GM18507 (cell line): Measurements from ENCODE around the gene ZNF3.
A peak's percentile ranks its signal among the peaks of the same experiment; 100 is the strongest.
"Not testable (repeated sequence)": the region's sequence is repeated elsewhere in the genome, so short reads cannot be mapped to it uniquely, and the experiment has no call there.

Experiments
- DNase-seq: peaks from one replicate; pipeline ENCODE4 v3.0.0; 2011; ENCODE audit warnings: low read depth; ENCODE audit not compliant: insufficient read length; ENCODE audit errors: extremely low spot score
- FAIRE-seq: peaks from 2 replicates; lab custom pipeline; 2011; peaks lifted over from hg19 to GRCh38; lab: Jason Lieb, UNC

The ZNF3 gene

DNA sequence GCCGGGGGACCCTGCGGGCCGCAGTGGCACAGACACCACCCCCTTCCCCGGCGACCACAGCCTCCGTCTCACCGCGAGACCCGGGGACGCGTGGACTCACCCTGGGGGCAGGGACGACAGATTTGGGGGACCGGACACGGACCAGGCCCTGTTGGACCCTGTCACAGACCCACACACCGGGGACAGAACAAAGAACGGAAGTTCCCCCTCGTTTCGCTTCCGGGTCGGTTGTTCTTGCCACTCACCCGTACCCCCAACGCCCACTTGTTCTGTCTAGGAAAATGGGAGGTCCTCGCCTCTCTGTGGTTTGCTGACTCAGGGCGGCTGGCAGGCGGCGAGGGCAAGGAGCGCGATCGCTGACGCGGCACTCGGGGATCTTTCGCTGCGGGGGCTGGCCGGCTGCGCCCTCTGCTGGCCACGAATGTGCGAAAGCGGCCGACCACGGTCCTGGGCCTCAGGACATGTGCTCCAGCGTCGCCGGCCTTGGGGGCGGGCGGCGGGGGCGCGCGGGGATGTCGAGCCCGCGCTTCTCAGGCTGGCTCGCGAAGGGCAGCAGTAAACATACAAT, at the start of gene ZNF3:
TSS of gene ZNF3 (minus strand) at position 189 of the 568 bp plus-strand sequence. CDS start 4,366 bp downstream, outside the sequence.
- DNase-seq (peak; percentile 85), FAIRE-seq (peak; percentile 99)

DNA sequence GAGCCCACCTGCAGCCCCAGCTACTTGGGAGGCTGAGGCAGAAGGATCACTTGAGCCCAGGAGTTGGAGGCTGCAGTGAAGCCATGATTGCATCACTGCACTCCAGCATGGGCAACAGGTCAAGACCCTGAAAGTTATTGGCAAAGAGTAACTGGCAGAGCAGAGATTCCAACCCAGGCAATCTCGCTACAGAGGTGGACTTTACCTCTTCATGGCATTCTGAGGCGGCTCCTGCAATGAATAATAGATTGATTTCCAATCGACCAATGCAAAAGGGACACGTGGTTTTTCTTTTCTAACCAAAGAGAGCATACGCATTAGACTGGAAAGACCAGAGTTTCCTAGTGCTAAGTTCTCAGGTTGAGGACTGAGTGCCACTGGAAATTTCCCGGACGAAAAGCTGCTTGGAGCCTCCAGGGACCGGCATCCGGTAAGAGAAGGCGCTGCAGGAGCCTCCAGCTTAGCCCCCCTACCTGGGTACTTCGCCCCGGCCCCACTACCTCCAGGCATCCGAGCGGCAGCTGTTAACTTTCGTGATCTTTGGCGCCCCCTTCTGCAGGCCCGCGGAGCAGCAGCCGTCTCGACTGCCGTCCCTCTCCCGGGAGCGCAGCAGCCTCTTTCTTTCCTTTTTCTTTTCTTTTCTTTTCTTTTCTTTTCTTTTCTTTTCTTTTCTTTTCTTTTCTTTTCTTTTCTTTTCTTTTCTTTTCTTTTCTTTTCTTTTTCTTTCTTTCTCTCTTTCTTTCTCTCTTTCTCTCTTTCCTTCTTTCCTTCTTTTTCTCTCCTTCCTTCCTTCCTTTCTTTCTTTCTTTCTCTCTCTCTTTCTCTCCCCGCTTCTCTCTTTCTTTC, 49.3 kb upstream of the ZNF3 start:
- DNase-seq (no peak), FAIRE-seq (peak; percentile 45)

DNA sequence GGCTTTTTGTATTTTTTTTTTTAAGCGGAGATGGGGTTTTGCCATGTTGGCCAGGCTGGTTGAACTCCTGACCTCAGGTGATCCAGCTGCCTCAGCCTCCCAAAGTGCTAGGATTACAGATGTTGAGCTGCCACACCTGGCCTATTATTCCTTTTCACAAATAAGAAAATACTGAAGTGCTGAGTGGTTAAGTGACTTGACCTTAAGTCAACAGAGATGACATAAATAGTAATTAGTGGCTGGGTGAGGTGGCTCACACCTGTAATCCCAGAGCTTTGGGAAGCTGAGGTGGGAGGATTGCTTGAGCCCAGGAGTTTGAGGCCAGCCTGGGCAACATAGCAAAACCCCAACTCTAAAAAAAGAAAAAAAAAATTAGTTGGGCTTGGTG, 48.7 kb upstream of the ZNF3 start:
- not testable (repeated sequence) for FAIRE-seq

DNA sequence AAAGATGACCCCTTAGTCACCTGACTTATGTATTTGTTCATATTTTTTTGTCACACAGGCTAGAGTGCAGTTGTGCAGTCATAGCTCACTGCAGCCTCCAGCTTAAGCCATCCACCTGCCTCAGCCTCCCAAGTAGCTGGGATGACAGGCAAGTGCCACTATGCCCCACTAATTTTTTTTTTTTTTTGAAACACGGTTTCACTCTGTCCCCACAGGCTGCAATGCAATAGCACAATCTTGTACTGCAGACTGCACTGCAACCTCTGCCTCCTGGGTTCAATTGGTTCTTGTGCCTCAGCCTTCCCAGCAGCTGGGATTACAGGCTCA, 47.1 kb upstream of the ZNF3 start:
- no peak for FAIRE-seq

More for the DNA sequence above, 48.7 kb upstream of the ZNF3 start:
- not testable (repeated sequence) for DNase-seq

DNA sequence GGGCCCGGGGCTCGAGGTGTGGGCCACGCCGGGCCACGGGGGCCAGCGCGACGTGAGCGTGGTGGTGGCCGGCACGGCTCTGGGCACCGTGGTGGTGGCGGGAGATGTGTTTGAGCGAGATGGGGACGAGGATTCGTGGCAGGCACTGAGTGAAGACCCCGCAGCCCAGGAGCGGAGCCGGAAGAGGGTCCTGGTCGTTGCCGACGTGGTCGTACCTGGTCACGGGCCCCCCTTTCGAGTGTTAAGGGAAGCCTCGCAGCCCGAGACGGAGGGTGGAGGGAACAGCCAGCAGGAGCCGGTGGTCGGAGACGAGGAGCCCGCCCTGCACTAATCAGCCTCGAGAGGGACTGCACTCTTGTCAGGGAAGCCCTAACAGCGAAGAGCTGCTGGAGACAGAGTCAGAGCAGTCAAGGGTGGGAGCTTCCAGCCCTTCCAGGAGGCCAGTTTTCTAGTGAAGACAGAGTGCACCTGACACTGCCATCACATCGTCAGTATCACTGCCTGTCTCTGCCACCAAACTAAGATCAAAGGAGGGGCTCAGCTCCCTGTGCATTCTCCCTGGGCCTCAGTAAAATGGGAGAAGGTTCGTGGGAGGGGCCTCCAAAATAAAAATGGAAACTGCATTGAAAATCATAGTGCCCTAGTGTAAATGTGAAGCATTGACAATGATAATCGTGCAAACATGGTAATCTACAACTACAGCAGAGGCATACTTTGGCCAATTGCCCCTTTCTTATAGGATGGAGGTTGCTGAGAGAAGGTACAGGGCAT, 46.5 kb upstream of the ZNF3 start:
- FAIRE-seq (no peak), DNase-seq (no peak)

More for the DNA sequence above, 47.1 kb upstream of the ZNF3 start:
- DNase-seq, result no peak

DNA sequence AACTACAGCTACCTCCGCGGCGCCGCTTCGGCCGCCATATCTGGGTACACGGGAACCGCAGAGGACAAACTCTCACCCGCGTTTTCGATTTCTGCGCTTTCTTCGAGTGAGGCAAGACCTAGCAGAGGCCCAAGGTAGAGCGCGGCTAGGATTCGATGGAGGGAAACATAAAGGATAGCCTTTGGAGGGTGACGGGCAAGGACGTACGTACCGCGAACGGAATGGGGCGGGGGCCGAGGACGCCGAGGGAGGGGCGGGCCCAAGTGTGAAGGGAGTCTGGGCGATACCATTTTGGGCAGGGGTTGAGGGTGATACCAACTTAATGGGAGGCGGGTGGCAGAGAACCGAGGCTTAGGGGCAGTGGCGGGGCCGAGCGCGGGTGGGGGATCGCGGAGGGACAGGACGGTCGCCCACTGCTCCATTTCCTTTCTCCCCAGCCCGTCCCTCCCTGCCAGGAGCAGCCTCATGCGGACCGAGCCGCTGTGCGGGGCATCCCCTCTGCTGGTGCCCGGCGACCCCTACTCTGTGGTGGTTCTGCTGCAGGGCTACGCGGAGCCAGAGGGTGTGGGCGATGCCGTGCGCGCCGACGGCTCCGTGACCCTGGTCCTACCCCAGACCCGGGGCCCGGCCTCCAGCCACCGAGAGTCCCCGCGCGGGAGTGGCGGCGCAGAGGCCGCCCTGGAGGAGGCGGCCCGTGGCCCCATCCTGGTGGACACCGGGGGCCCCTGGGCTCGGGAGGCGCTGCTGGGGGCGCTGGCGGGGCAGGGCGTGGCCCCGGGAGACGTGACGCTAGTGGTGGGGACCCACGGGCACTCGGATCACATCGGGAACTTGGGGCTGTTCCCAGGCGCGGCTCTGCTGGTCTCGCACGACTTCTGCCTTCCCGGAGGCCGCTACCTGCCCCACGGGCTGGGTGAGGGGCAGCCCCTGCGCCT, 45.7 kb upstream of the ZNF3 start, which contains the start of gene MBLAC1:
TSS of gene MBLAC1 (plus strand) at position 37 of the 935 bp plus-strand sequence. CDS start at position 466, 429 bp downstream.
- peak; percentile 84 for FAIRE-seq
- DNase-seq, result peak; percentile 80

DNA sequence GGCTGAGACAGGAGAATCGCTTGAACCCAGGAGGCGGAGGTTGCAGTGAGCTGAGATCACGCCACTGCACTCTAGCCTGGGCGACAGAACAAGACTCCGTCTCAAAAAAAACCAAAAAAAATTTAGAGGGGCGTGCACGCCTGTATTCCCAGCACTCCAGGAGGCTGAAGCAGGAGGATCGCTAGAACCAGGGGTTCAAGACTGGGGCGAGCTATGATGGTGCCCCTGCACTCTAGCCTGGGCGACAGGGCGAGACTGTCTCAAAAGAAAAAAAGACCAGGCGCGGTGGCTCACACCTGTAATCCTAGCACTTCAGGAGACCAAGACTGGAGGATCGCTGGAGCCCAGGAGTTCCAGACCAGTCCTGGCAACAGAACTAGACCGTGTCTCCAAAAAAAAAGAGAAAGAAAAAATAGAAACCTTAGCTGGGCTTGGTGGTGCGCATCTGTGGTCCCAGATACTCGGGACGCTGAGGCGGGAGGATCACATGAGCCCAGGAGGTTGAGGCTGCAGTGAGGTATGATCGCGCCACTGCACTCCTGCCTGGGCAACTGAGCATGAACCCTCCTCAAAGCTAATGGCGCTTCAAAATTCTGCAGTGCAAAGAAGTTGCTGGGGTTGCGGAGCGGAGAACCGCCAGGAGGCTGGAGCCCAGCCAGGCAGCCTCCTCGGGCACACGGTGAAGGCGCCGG, 44.9 kb upstream of the ZNF3 start:
- DNase-seq, result no peak
- FAIRE-seq, result peak; percentile 38

DNA sequence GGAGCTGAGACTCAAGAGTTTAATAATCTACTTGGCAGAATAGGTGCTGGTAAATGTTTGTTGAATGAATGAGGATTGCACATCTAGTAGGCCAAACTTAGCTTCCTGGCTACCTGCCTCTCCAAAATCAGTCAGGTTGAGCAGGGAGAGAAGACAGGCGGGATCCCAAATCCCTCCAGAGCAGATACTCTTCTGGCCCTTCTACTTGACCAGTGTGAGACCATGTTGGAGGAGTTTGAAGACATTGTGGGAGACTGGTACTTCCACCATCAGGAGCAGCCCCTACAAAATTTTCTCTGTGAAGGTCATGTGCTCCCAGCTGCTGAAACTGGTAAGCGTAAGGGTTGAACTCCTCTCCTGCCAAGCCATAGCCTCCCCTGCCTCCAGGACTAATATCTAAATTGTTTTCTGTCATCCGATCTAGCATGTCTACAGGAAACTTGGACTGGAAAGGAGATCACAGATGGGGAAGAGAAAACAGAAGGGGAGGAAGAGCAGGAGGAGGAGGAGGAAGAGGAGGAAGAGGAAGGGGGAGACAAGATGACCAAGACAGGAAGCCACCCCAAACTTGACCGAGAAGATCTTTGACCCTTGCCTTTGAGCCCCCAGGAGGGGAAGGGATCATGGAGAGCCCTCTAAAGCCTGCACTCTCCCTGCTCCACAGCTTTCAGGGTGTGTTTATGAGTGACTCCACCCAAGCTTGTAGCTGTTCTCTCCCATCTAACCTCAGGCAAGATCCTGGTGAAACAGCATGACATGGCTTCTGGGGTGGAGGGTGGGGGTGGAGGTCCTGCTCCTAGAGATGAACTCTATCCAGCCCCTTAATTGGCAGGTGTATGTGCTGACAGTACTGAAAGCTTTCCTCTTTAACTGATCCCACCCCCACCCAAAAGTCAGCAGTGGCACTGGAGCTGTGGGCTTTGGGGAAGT, 43.0 kb upstream of the ZNF3 start:
- DNase-seq (no peak), FAIRE-seq (no peak)

DNA sequence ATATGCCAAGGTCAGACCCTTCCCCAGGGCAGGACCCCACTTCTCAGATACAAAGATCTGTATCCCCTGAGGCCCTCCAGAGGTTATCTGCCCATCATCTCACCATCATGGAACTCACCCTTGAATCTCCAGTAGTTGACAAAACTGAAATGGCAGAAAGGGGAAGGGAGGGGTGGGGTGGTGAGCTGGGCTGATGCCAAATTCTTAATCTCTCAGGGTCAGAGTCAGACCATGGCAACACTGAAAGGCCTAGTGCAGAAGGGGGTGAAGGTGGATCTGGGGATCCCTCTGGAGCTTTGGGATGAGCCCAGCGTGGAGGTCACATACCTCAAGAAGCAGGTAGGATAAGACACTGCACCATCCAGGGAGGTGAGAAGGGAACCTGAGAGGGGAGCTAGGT, 41.0 kb upstream of the ZNF3 start:
- FAIRE-seq (no peak), DNase-seq (no peak)

DNA sequence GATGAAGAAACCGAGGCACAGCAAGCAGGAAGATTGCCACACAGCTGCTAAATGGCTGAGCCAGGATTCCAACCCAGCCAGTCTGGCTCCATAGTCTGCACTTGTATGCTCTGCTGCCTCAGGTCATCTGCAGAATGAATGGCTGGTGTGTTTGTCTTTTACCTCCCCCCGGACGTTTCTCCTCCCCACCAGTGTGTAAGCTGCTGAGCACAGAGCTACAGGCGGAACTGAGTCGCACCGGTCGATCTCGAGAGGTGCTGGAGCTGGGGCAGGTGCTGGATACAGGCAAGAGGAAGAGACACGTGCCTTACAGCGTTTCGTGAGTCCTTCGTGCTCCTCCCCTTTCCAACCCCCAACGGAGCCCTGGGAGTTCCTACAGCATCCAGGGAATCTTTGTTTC, 40.5 kb upstream of the ZNF3 start:
- DNase-seq, result no peak
- FAIRE-seq, result no peak

DNA sequence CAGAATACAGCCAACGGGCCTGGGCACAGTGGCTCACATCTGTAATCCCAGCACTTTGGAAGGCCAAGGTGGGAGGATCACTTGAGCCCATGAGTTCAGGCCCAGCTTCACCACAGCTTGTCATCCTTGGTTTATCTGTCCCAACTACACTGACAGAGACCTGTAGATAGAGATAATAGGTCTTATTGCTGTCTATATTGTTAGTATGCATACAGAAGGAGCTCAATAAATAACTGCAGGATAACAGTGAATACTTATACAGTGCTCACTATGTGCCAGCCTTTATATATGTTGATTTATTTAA, 39.2 kb upstream of the ZNF3 start:
- FAIRE-seq, result no peak
- no peak for DNase-seq

DNA sequence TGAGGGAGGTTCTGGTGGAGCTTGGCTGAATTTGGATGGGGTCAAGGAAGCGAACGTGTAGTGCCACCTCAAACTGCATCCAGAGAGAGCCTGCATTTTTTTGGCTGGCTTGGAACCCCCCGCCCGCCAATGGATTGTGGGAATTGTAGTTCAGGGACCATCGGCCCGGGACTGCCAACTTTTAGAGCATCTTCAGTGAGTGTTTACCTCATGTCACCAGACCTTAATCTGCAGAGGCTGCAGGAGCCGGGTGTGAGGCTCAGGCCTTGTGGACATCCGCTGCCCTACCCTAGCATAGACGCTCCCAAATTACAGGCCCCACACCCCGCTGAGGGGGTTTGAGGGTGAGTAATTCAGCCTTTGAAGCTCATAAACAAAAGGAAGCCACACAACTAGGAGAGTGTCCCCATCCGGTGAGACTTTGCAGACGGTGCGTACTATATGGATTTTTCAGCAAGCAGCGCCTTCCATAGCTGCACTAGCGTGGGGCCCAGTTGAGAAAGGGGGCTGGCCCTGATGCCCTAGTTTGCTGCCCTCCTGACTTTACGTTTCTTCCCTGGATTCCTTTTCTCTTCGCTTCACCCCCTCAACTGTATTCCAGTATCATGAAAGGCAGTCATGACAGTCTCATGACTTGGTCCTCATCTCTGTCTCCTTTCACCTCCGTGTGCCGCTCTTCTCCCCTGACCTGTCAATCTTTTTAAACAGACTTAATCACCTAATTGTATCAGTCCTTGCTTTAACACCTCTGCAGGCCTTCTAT, 38.6 kb upstream of the ZNF3 start:
- DNase-seq (peak; percentile 42), FAIRE-seq (peak; percentile 46)

DNA sequence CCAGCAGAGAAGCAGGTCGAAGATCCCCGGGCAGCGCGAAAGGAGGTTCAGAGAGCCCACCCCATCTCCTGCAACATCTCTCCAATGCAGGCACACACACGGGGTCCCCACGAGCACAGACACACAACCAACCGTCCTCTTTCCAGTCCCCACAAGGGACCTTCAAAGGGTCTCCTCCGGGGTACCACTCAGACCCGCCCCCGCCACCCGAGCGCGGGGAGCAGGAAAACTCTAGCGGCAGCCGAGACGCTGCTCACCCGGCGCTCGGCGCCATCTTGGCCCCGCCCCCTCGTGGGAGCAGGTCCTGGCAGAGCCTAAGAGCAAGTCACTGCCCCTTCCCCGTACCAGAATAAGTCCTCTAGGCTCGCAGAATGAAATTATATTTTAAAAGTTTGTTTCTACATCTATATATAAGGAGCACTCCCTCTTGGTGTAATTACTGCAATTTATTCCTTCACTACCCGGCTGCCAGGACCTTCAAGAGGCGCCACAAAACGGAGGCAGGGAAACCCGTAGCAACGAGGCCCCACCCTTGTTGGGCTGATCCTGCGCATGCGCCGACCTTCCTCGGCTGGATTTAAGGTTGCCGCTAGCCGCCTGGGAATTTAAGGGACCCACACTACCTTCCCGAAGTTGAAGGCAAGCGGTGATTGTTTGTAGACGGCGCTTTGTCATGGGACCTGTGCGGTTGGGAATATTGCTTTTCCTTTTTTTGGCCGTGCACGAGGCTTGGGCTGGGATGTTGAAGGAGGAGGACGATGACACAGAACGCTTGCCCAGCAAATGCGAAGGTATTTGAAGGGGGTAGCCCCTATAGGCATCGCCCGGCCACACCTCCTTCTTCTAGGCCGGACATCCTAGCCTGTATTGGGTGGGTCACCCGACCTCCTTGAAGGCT, 37.8 kb upstream of the ZNF3 start, which contains the start of the genes CNPY4 and TAF6:
TSS of gene CNPY4 (plus strand) at position 563 of the 898 bp plus-strand sequence. CDS start at position 674, 111 bp downstream.
TSS of gene TAF6 (minus strand) at position 287 of the 898 bp plus-strand sequence. CDS start 5,149 bp downstream, outside the sequence.
- DNase-seq (peak; percentile 98), FAIRE-seq (peak; percentile 87)

DNA sequence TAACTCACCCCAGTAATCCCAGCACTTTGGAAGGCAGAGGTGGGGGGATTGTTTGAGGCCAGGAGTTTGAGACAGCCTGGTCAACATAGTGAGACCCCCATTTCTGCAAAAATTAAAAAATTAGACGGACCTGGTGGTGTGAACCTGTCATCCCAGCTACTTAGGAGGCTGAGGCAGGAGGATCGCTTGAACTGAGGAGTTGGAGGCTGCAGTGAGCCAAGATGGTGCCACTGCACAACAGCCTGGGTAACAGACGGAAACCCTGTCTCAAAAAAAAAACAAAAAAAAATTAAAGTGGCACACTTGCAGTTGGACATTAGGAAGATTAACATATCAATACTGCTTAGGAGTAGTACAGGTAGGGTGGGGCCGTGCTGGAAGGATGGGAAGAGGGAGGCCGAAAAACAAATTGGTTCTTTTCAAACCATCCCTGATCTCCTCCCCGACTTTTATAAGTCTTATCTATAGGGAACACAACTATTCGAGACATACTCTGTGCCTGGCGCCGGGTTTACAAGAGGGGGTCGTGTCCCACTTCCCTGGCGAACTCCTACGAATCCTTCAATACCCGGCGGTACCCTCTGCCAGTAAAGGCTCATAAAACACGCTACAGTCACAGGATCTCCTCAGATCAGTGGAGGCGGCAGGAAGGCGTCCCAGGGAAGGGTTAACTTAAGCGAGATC, 37.0 kb upstream of the ZNF3 start:
- FAIRE-seq, result no peak
- DNase-seq, result no peak

DNA sequence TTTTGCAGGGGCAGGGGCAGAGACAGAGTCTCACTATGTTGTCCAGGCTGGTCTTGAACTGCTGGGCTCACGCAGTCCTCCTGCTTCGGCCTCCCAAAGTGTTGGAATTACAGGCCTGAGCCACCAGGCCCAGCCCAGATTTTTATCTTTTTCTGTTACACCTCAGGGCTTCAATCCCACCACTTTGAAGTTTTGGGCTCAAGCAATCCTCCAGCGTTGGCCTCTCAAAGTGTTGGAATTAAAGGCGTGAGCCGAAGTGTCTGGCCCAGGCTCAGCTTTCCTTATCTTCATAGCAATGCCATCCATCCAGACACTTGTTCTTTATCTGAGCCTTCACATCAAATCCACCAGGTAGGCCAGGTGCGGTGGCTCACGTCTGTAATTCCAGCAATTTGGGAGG, 33.5 kb upstream of the ZNF3 start:
- DNase-seq (no peak), FAIRE-seq (no peak)
